ENCODE data around the gene PDIA4.
"Not testable (repeated sequence)": the region's sequence is repeated elsewhere in the genome, so short reads cannot be mapped to it uniquely, and the experiment has no call there.

Gene PDIA4

DNA sequence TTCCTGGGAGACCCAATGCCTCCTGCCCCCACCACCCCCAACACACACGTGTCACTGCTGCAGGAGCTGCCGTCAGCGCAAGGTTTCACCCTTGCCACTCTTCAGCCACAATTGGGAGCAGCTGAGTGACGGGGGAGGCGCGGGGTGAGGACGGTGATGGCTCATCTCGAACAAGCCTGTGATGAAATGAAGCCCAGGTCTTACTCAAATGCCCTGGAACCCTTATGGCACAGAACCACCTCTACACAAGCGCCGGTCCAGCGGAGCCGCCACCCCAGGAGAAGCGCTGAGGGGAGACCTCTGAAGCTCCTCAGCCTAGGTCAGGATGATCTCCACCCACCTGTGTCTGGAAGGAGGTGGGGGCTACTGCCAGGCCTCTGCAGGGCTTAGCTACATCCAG, 25.7 kb downstream of the PDIA4 start:
- no peak for DNase-seq

DNA sequence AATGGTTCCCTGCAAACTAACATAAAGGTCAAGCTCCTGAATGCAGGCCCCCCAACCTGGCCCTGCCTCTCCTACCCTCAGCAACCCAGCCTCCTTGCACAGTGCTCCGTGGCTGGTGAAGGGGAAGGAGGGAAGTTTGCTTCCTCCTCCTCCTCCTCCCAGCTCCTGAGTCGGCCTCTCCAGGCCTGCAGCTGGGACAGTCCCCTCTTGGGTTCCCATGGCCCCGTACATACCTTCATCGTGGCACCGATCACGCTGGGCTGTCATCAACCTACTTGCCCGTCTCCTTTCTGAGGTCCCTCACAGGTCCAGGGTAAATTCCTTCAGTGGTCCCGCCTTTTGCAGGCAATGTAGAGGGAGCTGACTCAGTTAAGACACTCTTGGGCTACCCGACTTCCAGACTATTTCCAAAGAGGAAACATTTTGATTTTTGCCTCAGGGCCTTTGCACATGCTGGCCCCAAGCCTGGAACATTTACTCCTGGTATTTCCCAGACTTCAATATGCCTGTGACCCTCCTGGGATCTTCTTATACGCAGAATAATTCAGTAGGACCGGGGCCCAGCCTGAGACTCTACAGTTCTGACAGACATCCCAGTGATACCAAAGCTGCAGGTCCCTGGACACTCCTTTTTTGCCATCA, 26.8 kb downstream of the PDIA4 start:
- no peak for DNase-seq

DNA sequence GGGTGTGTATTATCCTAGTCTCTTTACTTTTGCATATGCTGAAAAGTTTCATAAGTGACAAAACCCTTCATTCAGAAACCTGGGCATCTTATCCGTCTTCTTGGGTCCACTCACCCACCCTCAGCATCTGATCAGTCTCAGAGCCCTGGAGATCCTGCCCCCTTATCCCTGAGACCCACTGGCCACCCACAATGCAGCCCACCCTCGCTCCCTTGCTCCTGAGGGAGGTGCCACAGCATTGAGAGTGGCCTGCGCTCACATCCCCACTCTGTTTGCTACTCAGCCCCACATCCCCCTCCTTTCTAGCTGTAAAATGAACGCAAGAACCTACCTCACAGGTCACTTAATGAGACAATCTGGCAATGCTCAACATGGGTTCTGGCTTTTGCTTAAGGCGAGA, 27.3 kb downstream of the PDIA4 start:
- DNase-seq: no peak

GRCh38 chr7:148999192-148999591, 29.1 kb downstream of the PDIA4 start:
- no peak for DNase-seq

DNA sequence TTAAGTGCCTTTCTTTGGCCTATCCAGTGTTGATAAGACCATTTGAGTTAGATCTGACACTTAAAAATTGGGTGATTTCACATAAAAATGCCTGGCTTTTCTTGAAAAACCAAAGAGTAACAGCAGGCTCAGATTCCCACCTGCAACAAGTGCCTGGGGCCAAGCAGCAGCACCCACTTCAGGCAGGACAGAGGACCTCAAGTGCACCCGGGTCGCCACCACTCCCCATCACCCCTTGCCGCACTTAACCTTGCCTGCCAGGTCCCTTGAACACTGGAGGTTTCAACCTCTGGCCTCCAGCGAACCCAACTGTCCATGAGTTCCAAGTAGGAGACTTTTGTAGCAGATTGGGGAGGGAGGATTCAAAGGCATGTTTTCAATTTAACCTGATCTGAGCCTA, 30.8 kb downstream of the PDIA4 start:
- DNase-seq: no peak

- no peak for DNase-seq
These were observed 33.7 kb downstream of the PDIA4 start for GRCh38 chr7:148994576-148994975.

DNA sequence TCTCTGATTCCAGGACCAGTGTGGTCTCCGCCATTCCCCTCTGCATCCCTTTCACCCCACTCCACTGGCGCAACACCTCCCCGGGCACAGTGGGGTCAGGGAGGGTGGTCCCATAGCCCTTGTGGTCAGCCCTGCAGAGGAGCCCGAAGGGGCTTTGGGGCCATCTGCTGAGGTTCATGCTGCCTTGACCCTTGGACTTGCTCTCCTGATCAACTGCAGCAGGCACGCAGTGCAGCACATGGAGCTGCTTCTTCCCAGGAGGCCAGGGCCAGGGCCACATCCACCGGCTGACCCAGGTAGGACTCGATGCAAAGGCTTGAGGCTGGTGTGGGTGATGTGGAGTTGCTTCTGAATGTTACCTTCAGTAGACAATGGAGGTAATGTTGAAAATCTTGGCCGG, 35.1 kb downstream of the PDIA4 start:
- no peak for DNase-seq

DNA sequence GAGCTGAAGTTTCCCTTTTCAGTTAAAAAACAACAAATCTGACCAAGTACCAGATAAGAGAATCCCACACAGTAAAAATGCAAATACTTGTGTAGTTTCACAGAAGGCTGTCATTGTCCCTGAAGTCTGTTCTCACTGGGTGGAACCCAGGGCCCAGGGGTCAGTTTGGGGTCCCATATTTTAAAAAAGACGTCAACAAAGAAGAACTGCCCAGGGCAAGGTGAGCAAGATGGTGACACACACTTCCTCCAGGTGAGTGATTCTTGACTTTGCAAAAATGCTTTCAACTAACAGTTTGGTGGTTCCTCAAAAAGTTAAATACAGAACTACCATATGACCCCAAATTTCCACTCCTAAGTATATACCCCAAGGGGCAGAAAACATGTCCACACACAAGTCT, 36.8 kb downstream of the PDIA4 start:
- no peak for DNase-seq

DNA sequence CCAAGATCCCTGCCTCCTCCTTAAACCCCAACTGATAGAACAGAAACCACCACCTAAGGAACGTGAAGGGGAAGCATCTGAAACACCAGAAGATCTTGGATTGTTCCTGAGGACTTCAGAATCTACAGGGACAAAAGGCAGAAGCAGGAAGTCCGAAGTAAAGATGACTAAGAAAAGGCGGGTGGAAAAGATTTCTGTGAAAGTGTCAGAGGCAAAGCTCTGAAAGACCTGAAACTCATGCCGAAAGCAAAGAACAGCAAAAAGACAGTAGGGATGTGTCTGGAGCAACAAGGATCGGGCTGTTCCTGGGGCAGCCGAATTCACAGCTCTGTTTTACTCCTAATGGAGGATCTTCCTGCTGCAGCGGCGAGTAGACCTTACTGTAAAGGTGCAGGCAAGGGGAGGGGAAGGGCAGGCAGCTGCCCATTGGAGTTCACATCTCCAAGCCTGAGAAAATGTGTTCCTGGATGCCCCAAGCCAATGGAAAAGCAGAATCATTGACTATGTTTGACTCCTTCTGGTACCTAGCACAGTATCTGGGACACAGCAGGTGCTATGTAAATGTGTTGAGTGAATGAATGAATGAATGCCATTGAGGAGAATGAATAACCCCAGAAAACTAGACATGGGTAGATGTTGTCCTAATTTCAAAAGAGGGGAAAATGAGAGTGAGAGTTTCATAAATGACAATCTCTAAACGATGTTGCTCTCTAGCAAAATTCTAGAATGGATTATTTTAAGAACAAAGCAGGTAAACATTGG, 40.4 kb downstream of the PDIA4 start:
- DNase-seq: no peak

DNA sequence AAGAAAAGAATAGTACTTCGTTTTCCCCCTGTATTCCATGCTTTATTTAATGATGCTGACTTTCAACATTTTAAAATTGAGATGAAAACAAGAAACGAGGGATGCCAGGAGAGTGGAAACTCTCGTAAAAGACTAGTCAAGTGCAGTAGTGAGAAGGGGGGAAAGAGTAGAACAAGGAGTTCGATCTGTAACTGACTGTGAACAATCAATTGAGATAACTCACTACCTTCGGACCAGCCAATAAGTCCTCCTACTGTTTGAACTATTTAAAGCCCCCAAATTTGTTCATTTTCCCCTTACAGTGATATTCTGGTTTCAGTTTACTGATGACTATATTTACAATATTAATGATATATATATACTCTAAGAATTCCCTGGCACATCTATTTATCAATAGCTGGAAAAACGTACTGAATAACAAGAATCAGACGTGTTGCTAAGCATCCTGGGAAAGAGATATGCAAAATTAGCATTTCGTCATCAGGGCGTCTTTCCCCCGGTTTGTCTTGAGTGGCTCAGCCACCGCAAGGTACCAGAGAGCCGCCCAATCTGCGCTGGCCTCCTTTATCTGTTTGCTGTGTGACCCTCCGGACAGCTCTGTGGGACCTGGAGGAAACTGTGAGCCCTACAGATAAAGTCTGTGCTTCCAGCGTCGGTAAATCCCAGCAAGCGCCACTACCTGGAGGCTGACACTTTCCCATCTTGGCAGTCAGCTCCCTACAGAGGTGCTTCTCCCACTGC, 41.1 kb downstream of the PDIA4 start:
- DNase-seq: peak; percentile 86

- no peak for DNase-seq
These were observed 41.6 kb downstream of the PDIA4 start for GRCh38 chr7:148986742-148987009.

DNA sequence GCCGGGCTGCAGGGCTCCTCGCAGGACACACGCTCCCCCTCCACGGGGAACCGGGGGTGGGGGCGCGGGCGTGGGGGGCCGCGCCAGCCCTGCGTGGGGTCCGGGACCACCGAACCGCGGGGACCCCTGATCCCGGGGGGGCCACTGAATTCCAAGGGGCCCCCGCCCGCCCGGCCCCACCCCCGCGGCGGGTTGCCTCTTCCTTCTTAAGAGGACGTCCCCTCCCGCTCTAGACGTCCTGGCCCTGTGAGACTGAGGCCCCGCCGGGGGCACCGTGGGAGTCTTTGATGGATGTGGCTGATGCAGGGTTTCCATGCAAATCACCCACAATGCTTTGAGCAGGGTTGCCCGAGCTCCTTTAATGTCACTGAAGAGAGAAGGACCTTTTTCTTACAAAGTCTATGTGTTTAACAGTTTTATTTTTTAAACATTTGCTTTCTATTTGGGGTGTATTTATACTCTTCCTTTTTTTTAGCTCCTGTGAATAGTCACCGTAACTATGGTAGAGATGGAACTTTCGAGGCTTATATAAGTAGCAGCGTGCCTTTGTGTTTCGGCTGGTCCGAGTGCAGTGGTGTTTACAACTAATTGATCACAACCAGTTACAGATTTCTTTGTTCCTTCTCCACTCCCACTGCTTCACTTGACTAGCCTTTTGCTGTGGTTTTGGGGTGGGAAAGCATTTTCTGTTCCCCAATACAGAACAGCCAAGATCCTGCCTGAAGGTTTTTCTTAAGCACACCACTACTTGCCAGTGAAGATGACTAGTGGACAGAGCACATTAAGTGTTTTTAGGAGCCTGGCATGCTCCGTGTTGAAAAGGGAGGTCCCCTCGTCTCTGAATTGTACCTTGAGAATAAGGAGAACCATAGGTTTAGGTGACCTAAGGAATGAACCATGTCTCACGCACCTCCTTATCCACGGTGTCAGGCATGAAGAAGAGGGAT, 44.8 kb downstream of the PDIA4 start:
- DNase-seq: peak; percentile 83

DNA sequence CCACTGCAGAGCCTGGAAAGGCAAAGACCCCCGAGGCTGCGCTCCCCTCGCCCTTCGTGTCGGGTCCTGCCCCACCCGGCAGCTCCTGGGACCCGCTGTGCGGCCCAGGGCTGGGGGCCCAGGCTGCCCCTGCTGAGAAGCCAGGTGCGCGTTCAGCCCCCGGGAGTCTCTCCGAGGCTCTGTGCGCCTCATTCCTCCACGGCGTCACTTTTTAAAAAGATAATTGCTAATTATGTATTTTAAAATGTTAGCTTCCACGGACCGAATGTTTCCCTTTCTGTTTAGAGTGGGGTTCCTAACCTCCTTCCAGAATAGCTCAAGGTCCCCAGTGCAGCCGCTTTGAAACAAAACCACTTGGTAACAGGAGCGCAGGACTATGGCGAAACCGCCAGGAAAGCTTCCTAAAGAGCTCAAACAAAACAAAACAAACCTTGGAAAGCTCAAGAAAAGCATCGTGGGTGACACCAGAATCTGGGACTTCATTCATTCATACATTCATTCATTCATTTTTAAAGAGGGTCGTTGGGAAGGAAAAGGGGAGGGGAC, 45.6 kb downstream of the PDIA4 start:
- DNase-seq: no peak

DNA sequence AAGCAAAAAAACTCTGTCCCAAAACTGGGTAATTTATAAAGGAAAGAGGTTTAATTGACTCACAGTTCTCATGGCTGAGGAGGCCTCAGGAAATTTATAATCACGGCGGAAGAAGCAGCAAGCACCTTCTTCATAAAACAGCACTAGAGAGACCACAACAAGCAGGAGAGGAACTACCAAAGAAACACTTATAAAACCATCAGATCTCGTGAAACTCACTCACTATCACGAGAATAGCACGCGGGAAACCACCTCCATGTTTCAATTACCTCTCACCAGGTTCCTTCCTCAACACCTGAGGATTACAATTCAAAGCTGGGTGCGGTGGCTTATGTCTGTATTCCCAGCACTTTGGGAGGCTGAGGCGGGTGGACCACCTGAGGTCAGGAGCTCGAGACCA, 48.5 kb downstream of the PDIA4 start:
- no peak for DNase-seq

DNA sequence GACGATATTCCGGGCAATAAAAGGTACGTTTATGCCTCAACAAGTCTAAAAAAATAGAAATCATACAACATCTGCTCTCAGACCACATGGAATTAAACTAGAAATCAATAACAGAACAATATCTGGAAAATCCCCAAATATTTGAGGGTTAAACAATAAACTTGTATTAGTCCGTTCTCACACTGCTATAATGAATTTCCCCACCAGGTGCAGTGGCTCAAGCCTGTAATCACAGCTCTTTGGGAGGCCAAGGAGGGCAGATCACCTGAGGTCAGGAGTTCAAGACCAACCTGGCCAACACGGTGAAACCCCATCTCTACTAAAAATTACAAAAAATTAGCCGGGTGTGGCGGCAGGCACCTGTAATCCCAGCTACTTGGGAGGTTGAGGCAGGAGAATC, 49.2 kb downstream of the PDIA4 start:
- DNase-seq: not testable (repeated sequence)

- DNase-seq: no peak
These were observed 50.2 kb downstream of the PDIA4 start for GRCh38 chr7:148978091-148978490.

DNA sequence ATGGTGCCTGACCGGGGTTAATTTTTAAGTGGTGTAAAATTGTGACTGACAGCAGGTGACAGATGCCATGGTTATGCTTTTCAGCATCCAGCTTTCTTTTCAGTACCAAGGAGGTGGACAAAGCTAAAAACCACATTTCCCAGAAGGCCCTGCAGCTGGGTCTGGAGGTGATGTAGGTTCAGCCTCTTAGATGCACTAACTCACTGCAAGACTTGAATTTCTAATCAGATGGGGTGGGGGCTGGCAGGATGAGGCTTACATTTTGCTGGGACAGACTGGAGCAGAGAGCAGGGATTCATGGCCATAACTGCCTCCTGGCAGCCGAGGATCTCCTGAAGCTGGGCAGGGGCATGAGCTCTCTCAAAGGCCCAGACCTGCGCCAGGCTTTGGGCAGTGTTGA, 52.4 kb downstream of the PDIA4 start:
- DNase-seq: no peak

DNA sequence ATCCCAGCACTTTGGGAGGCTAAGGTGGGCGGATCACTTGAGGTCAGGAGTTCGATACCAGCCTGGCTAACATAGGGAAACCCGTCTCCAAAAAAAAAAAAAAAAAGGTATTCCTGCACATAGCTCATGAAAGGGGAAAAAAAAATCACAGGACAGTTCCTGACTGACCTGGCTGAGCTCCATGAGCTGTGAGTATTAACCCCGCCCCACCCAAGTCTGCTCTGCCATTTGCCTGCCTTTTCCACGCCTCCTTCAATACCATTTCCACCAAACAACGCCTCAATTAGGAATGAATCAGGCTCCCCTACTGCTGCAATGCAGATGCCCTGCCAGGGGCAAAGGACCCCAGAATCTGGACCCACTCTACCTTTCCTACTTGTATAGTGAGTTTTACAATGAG, 55.0 kb downstream of the PDIA4 start:
- no peak for DNase-seq

GRCh38 chr7:148972375-148972774, 55.9 kb downstream of the PDIA4 start:
- DNase-seq: no peak

DNA sequence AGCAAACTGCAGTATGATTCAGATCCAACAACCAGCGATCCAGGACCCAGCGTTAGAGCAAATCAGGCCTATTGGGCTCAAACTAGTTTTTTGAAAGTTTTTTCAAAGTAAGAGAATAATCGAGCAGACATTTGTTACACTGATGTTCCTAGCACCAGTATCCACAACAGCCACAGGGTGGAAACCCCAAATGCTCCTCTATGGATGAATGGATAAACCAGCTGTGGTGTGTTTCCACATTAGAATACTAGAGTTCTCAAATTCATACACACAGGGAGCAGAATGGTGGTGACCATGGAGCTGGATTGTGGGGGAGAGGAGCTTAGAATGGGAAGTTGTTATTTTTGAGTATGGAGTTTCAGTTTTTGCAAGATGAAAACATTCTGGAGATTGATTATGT, 60.7 kb downstream of the PDIA4 start:
- no peak for DNase-seq

DNA sequence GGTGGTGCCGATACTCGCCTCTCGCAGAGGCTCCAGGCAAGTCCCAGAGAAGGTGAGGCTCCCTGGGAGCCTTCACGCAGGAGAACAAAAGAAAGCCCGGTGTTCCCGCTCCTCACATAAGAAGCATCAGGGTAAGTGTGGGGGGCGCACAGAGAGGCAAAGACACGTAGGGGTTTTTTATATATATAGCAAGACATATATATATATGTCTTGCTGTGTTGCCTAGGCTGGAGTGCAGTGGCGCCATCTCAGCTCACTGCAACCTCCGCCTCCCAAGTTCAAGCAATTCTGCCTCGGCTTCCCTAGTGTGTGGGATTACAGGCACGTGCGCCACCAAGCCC, 61.3 kb downstream of the PDIA4 start:
- DNase-seq: no peak

GRCh38 chr7:148964483-148965267, 63.6 kb downstream of the PDIA4 start:
- DNase-seq: no peak

Data from CD4-positive, alpha-beta T cell treated with Interleukin-15 for 1 hour (primary cell).